Measurements from ENCODE around the gene THYN1.

Gene THYN1

DNA sequence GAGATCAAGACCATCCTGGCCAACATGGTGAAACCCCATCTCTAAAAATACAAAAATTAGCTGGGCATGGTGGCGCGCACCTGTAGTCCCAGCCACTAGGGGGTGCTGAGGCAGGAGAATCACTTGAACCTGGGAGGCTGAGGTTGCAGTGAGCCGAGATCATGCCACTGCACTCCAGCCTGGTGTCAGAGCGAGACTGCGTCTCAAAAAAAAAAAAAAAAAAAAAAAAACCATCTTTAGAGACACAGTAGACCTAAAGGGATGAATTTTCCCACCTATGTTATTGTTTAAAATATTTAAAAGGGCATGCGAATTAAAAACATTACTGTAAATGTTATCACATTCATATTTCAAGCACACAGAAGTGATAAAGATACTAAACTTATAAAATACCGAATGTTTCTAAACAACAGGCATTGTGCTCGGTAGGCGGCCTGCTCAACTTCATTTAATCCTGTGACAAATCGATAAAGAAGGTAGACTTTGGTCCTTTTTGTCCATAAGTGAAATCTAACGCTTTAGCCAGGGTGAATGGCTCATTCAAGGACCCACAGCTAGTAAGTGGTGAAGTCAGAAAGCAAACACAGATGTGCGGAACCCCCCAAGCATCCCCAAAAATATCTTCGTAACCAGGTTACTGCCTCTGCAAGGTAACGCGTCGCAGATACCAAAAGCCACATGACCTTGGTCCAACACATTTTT is 45.5 kb downstream of the THYN1 start:
- no peak for DNase-seq

- no peak for DNase-seq
Measured at GRCh38 chr11:134206185-134206584, 47.0 kb downstream of the THYN1 start.

GRCh38 chr11:134205729-134206128 is 47.4 kb downstream of the THYN1 start:
- no peak for DNase-seq

DNA sequence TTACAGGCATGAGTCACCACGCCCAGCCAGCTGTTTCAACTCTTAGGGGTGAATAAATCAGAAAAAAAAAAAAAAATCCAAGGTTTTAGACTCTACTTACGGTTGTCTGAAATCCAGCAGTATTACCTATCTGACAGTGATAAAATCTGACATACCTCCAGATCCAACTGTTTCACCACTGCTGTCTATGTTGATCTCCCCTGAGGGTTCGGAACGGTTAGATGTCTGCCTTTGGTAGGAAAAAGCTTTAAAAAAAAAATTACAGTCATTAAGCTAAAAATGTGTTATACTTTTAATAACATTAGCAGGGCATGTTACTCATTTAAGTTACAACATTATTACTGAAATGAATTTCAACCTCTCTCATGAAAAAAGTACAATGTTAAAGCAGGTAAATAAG is 50.5 kb downstream of the THYN1 start:
- DNase-seq, result no peak

DNA sequence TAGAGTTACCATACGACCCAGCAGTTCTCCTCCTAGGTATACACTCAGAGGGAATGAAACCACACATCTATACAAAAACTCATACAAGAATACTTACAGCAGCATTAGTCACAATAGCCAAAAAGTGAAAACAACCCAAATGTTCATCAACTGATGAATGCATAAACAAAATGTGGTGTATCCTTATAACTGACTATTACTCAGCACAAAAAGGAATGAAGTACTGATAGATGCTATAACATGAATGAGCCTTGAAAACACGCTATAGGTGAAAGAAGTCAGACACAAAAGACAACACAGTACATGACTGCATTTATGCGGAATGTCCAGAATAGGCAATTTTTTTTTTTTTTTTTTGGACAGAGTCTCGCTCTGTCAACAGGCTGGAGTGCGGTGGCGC is 52.5 kb downstream of the THYN1 start:
- no peak for DNase-seq

GRCh38 chr11:134199531-134199930 is 53.6 kb downstream of the THYN1 start:
- no peak for DNase-seq

All from NCI-H524 treated with DMSO at 0.1 percent for 48 hours (cell line).